Measurements from ENCODE around the gene HS6ST3.

HS6ST3 gene

GRCh38 chr13:96200810-96201209, 110.9 kb downstream of the HS6ST3 start:
- Histone ChIP-seq H3K36me3 (ENCODE audit: control insufficient read depth in 1 of 2, insufficient read depth in 2 of 2, low read depth in 1 of 2, low read length in 2 of 2) (no peaks in the 10 kb centered on the region), H3K9me3 (ENCODE audit: control insufficient read depth, low read length) (no peaks in the 10 kb centered on the region), H3K4ac (ENCODE audit: low read depth in 1 of 2, low read length in 2 of 2) (no peak overlapping the region), H2BK5ac (ENCODE audit: low read depth, low read length, poor library complexity, severe bottlenecking) (no peak overlapping the region), H2BK12ac (ENCODE audit: low read length in 2 of 2) (no peak overlapping the region), H4K8ac (ENCODE audit: low read length) (no peak overlapping the region), H3K4me3 (ENCODE audit: insufficient read depth in 1 of 2, low read depth in 1 of 2, low read length in 2 of 2) (no peak overlapping the region), H4K91ac (ENCODE audit: low read length) (no peak overlapping the region), H2AFZ (ENCODE audit: low read depth, low read length) (no peak overlapping the region), H2BK15ac (ENCODE audit: low read depth, poor library complexity, severe bottlenecking) (no peak overlapping the region), H3K4me1 (ENCODE audit: control insufficient read depth, insufficient read depth, low read depth, low read length) (no peaks in the 10 kb centered on the region), H3K9ac (ENCODE audit: low read length) (no peak overlapping the region), H3K79me1 (replicated peaks; ENCODE audit: low read length, poor library complexity, severe bottlenecking) (no peaks in the 10 kb centered on the region), H3K4me2 (ENCODE audit: low read length, poor library complexity, severe bottlenecking) (no peak overlapping the region), H3K27me3 (ENCODE audit: control insufficient read depth in 1 of 2, insufficient read depth in 1 of 2, low read length in 2 of 2) (no peaks in the 10 kb centered on the region), H3K27ac (ENCODE audit: low read length, poor library complexity, severe bottlenecking) (no peak overlapping the region), H2AK5ac (ENCODE audit: low read length, severe bottlenecking) (no peak overlapping the region), H3K23ac (ENCODE audit: low read length in 2 of 2) (no peak overlapping the region), H2BK120ac (ENCODE audit: low read depth, low read length) (no peak overlapping the region), H3K14ac (ENCODE audit: low read length in 2 of 2) (no peak overlapping the region), H3K18ac (ENCODE audit: low read depth in 1 of 2, low read length in 2 of 2) (no peak overlapping the region)
- DNase-seq, result no peak
- 85% methylated on average over 6 of the region's 6 CpGs for WGBS

- no peak overlapping the region for H4K8ac ChIP-seq (ENCODE audit: low read length)
- H3K4me3 ChIP-seq (ENCODE audit: insufficient read depth in 1 of 2, low read depth in 1 of 2, low read length in 2 of 2), result no peak overlapping the region
- H3K4ac ChIP-seq (ENCODE audit: low read depth in 1 of 2, low read length in 2 of 2), result no peak overlapping the region
- H2BK5ac ChIP-seq (ENCODE audit: low read depth, low read length, poor library complexity, severe bottlenecking), result no peak overlapping the region
- no peaks in the 10 kb centered on the region for H3K79me1 ChIP-seq (replicated peaks; ENCODE audit: low read length, poor library complexity, severe bottlenecking)
- WGBS, result 83% methylated on average over 5 of the region's 5 CpGs
- H3K4me2 ChIP-seq (ENCODE audit: low read length, poor library complexity, severe bottlenecking), result no peak overlapping the region
- no peak overlapping the region for H2AFZ ChIP-seq (ENCODE audit: low read depth, low read length)
- DNase-seq, result no peak
- H2BK15ac ChIP-seq (ENCODE audit: low read depth, poor library complexity, severe bottlenecking), result no peak overlapping the region
- H3K27ac ChIP-seq (ENCODE audit: low read length, poor library complexity, severe bottlenecking), result no peak overlapping the region
- H2AK5ac ChIP-seq (ENCODE audit: low read length, severe bottlenecking), result no peak overlapping the region
- H3K14ac ChIP-seq (ENCODE audit: low read length in 2 of 2), result no peak overlapping the region
- H3K18ac ChIP-seq (ENCODE audit: low read depth in 1 of 2, low read length in 2 of 2), result no peak overlapping the region
- no peaks in the 10 kb centered on the region for H3K36me3 ChIP-seq (ENCODE audit: control insufficient read depth in 1 of 2, insufficient read depth in 2 of 2, low read depth in 1 of 2, low read length in 2 of 2)
- no peaks in the 10 kb centered on the region for H3K9me3 ChIP-seq (ENCODE audit: control insufficient read depth, low read length)
- H2BK12ac ChIP-seq (ENCODE audit: low read length in 2 of 2), result no peak overlapping the region
- no peaks in the 10 kb centered on the region for H3K4me1 ChIP-seq (ENCODE audit: control insufficient read depth, insufficient read depth, low read depth, low read length)
- no peaks in the 10 kb centered on the region for H3K27me3 ChIP-seq (ENCODE audit: control insufficient read depth in 1 of 2, insufficient read depth in 1 of 2, low read length in 2 of 2)
- H4K91ac ChIP-seq (ENCODE audit: low read length), result no peak overlapping the region
- no peak overlapping the region for H3K23ac ChIP-seq (ENCODE audit: low read length in 2 of 2)
- no peak overlapping the region for H2BK120ac ChIP-seq (ENCODE audit: low read depth, low read length)
- H3K9ac ChIP-seq (ENCODE audit: low read length), result no peak overlapping the region
Measured at GRCh38 chr13:96202315-96202714, 112.4 kb downstream of the HS6ST3 start.

- Histone ChIP-seq H2BK120ac (ENCODE audit: low read depth, low read length) (no peak overlapping the region), H3K27me3 (ENCODE audit: control insufficient read depth in 1 of 2, insufficient read depth in 1 of 2, low read length in 2 of 2) (no peaks in the 10 kb centered on the region), H2AFZ (ENCODE audit: low read depth, low read length) (no peak overlapping the region), H3K9me3 (ENCODE audit: control insufficient read depth, low read length) (no peaks in the 10 kb centered on the region), H3K36me3 (ENCODE audit: control insufficient read depth in 1 of 2, insufficient read depth in 2 of 2, low read depth in 1 of 2, low read length in 2 of 2) (no peaks in the 10 kb centered on the region), H3K4me3 (ENCODE audit: insufficient read depth in 1 of 2, low read depth in 1 of 2, low read length in 2 of 2) (no peak overlapping the region), H2AK5ac (ENCODE audit: low read length, severe bottlenecking) (no peak overlapping the region), H2BK12ac (ENCODE audit: low read length in 2 of 2) (no peak overlapping the region), H3K23ac (ENCODE audit: low read length in 2 of 2) (no peak overlapping the region), H2BK5ac (ENCODE audit: low read depth, low read length, poor library complexity, severe bottlenecking) (no peak overlapping the region), H3K18ac (ENCODE audit: low read depth in 1 of 2, low read length in 2 of 2) (no peak overlapping the region), H3K4ac (ENCODE audit: low read depth in 1 of 2, low read length in 2 of 2) (no peak overlapping the region), H2BK15ac (ENCODE audit: low read depth, poor library complexity, severe bottlenecking) (no peak overlapping the region), H4K8ac (ENCODE audit: low read length) (no peak overlapping the region), H3K79me1 (replicated peaks; ENCODE audit: low read length, poor library complexity, severe bottlenecking) (no peaks in the 10 kb centered on the region), H3K14ac (ENCODE audit: low read length in 2 of 2) (no peak overlapping the region), H3K4me2 (ENCODE audit: low read length, poor library complexity, severe bottlenecking) (no peak overlapping the region), H3K9ac (ENCODE audit: low read length) (no peak overlapping the region), H3K4me1 (ENCODE audit: control insufficient read depth, insufficient read depth, low read depth, low read length) (no peaks in the 10 kb centered on the region), H4K91ac (ENCODE audit: low read length) (no peak overlapping the region), H3K27ac (ENCODE audit: low read length, poor library complexity, severe bottlenecking) (no peak overlapping the region)
- WGBS, result 40% methylated on average over 1 of the region's 2 CpGs
- DNase-seq, result no peak
Measured at GRCh38 chr13:96203471-96203870, 113.6 kb downstream of the HS6ST3 start.

GRCh38 chr13:96214824-96215445, 125.0 kb downstream of the HS6ST3 start:
- H2AK5ac ChIP-seq (ENCODE audit: low read length, severe bottlenecking), result no peak overlapping the region
- no peak overlapping the region for H3K27ac ChIP-seq (ENCODE audit: low read length, poor library complexity, severe bottlenecking)
- no peak overlapping the region for H4K91ac ChIP-seq (ENCODE audit: low read length)
- H2BK15ac ChIP-seq (ENCODE audit: low read depth, poor library complexity, severe bottlenecking), result no peak overlapping the region
- H3K14ac ChIP-seq (ENCODE audit: low read length in 2 of 2), result no peak overlapping the region
- no peak overlapping the region for H3K4ac ChIP-seq (ENCODE audit: low read depth in 1 of 2, low read length in 2 of 2)
- H2BK12ac ChIP-seq (ENCODE audit: low read length in 2 of 2), result no peak overlapping the region
- H3K79me1 ChIP-seq (replicated peaks; ENCODE audit: low read length, poor library complexity, severe bottlenecking), result no peaks in the 10 kb centered on the region
- no peak overlapping the region for H3K18ac ChIP-seq (ENCODE audit: low read depth in 1 of 2, low read length in 2 of 2)
- no peak overlapping the region for H3K4me3 ChIP-seq (ENCODE audit: insufficient read depth in 1 of 2, low read depth in 1 of 2, low read length in 2 of 2)
- H3K36me3 ChIP-seq (ENCODE audit: control insufficient read depth in 1 of 2, insufficient read depth in 2 of 2, low read depth in 1 of 2, low read length in 2 of 2), result no peaks in the 10 kb centered on the region
- H3K4me1 ChIP-seq (ENCODE audit: control insufficient read depth, insufficient read depth, low read depth, low read length), result no peaks in the 10 kb centered on the region
- DNase-seq, result no peak
- H3K9ac ChIP-seq (ENCODE audit: low read length), result no peak overlapping the region
- H3K27me3 ChIP-seq (ENCODE audit: control insufficient read depth in 1 of 2, insufficient read depth in 1 of 2, low read length in 2 of 2), result no peaks in the 10 kb centered on the region
- no peak overlapping the region for H2BK5ac ChIP-seq (ENCODE audit: low read depth, low read length, poor library complexity, severe bottlenecking)
- no peak overlapping the region for H4K8ac ChIP-seq (ENCODE audit: low read length)
- 76% methylated on average over 9 of the region's 11 CpGs for WGBS
- H2AFZ ChIP-seq (ENCODE audit: low read depth, low read length), result no peak overlapping the region
- no peak overlapping the region for H2BK120ac ChIP-seq (ENCODE audit: low read depth, low read length)
- no peak overlapping the region for H3K4me2 ChIP-seq (ENCODE audit: low read length, poor library complexity, severe bottlenecking)
- no peaks in the 10 kb centered on the region for H3K9me3 ChIP-seq (ENCODE audit: control insufficient read depth, low read length)
- H3K23ac ChIP-seq (ENCODE audit: low read length in 2 of 2), result no peak overlapping the region
